GM23338 (cell line): ENCODE measurements around the gene BPIFB6. TPM values are rescaled to one million over a fixed set of nuclear protein-coding genes. Genes with fewer than 3 reads are reported as not detected.

Source experiments
- EZH2 ChIP-seq: fragments of 200-600 bp; sonication (generic); IDR thresholded peaks from one replicate; pipeline ENCODE4 v1.8.0; 2017; ENCODE audit warnings: antibody characterized with exemption, mild to moderate bottlenecking, low read depth; ENCODE audit not compliant: unreplicated experiment
- JUNB ChIP-seq: IDR thresholded peaks from one replicate; pipeline ENCODE4 v1.6.1; 2016; ENCODE audit warnings: antibody characterized with exemption; ENCODE audit not compliant: unreplicated experiment
- NANOG ChIP-seq: IDR thresholded peaks from 2 replicates; pipeline ENCODE4 v1.6.1; 2016; ENCODE audit warnings: antibody characterized with exemption, borderline replicate concordance
- POLR2AphosphoS5 ChIP-seq: IDR thresholded peaks from 2 replicates; pipeline ENCODE4 v1.6.1; 2016; ENCODE audit warnings: antibody characterized with exemption, low read depth
- ZNF114 ChIP-seq: fragments of 250-450 bp; sonication (Bioruptor Pico); IDR thresholded peaks from 2 replicates; pipeline ENCODE4 v1.5.0; 2020; ENCODE audit warnings: mild to moderate bottlenecking, moderate library complexity
- polyA plus RNA-seq: library from polyadenylated mRNA; unstranded; fragments of >200 nt; fragmentation: Nextera tagmentation; extraction: Ambion mirVana; gene quantifications from 2 replicates; pipeline ENCODE4 v1.2.1, GENCODE V29; 2016
- total RNA-seq: library from RNA; depleted of rRNA; stranded (reverse); fragments of >200 nt; shearing (Covaris generic); gene quantifications from 2 replicates; pipeline ENCODE4 v1.2.3, GENCODE V29; 2014
- TF ChIP-seq, protein P1 (sequence below): fragments of 250-450 bp; sonication (Bioruptor Pico); IDR thresholded peaks from 2 replicates; pipeline ENCODE4 v1.5.0; 2020; ENCODE audit warnings: mild to moderate bottlenecking, moderate library complexity
- TF ChIP-seq, protein P2 (sequence below): IDR thresholded peaks from 2 replicates; pipeline ENCODE4 v1.6.1; 2016; ENCODE audit warnings: antibody characterized with exemption
- TF ChIP-seq, protein P3 (sequence below), 2 experiments: fragments of 200-600 bp in 1 of 2; sonication (generic) in 1 of 2; conservative IDR thresholded peaks; 2 replicates each; pipeline versions ENCODE4 v1.5.1 to v1.6.1; 2016 to 2017; ENCODE audit warnings: antibody characterized with exemption in 2 of 2, low read depth in 2 of 2, mild to moderate bottlenecking in 2 of 2, moderate library complexity in 1 of 2

BPIFB6 gene
- total and polyA plus RNA-seq, 2 experiments from 2014 or later, result not detected

DNA sequence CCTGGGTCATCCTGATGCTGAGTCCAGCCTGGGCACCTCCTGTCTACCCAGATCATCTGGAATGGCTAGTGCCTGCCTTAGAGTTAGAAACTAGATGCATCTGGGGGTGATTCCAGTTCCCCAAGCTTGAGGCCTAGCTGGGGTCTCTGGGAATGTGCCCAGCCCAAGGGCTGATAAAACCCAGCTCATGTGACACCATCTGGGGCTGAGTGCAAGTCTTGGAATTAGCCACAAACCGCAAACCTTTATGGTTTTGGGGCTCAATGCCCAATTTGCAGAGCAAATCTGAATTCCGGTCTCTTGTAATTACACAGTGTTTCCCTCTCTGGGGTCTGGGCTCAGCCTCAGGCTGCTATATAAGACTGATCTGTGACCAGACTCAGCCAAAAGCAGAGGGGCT lies 47.8 kb downstream of the BPIFB6 start, which contains the start of gene BPIFB4 (continued):
- TF ChIP-seq, protein P1, sequence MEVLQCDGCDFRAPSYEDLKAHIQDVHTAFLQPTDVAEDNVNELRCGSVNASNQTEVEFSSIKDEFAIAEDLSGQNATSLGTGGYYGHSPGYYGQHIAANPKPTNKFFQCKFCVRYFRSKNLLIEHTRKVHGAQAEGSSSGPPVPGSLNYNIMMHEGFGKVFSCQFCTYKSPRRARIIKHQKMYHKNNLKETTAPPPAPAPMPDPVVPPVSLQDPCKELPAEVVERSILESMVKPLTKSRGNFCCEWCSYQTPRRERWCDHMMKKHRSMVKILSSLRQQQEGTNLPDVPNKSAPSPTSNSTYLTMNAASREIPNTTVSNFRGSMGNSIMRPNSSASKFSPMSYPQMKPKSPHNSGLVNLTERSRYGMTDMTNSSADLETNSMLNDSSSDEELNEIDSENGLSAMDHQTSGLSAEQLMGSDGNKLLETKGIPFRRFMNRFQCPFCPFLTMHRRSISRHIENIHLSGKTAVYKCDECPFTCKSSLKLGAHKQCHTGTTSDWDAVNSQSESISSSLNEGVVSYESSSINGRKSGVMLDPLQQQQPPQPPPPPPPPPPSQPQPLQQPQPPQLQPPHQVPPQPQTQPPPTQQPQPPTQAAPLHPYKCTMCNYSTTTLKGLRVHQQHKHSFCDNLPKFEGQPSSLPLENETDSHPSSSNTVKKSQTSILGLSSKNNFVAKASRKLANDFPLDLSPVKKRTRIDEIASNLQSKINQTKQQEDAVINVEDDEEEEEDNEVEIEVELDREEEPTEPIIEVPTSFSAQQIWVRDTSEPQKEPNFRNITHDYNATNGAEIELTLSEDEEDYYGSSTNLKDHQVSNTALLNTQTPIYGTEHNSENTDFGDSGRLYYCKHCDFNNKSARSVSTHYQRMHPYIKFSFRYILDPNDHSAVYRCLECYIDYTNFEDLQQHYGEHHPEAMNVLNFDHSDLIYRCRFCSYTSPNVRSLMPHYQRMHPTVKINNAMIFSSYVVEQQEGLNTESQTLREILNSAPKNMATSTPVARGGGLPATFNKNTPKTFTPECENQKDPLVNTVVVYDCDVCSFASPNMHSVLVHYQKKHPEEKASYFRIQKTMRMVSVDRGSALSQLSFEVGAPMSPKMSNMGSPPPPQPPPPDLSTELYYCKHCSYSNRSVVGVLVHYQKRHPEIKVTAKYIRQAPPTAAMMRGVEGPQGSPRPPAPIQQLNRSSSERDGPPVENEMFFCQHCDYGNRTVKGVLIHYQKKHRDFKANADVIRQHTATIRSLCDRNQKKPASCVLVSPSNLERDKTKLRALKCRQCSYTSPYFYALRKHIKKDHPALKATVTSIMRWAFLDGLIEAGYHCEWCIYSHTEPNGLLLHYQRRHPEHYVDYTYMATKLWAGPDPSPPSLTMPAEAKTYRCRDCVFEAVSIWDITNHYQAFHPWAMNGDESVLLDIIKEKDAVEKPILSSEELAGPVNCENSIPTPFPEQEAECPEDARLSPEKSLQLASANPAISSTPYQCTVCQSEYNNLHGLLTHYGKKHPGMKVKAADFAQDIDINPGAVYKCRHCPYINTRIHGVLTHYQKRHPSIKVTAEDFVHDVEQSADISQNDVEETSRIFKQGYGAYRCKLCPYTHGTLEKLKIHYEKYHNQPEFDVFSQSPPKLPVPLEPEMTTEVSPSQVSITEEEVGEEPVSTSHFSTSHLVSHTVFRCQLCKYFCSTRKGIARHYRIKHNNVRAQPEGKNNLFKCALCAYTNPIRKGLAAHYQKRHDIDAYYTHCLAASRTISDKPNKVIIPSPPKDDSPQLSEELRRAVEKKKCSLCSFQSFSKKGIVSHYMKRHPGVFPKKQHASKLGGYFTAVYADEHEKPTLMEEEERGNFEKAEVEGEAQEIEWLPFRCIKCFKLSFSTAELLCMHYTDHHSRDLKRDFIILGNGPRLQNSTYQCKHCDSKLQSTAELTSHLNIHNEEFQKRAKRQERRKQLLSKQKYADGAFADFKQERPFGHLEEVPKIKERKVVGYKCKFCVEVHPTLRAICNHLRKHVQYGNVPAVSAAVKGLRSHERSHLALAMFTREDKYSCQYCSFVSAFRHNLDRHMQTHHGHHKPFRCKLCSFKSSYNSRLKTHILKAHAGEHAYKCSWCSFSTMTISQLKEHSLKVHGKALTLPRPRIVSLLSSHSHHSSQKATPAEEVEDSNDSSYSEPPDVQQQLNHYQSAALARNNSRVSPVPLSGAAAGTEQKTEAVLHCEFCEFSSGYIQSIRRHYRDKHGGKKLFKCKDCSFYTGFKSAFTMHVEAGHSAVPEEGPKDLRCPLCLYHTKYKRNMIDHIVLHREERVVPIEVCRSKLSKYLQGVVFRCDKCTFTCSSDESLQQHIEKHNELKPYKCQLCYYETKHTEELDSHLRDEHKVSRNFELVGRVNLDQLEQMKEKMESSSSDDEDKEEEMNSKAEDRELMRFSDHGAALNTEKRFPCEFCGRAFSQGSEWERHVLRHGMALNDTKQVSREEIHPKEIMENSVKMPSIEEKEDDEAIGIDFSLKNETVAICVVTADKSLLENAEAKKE (CRISPR knock-in tag), result no peak
- TF ChIP-seq, protein P2, sequence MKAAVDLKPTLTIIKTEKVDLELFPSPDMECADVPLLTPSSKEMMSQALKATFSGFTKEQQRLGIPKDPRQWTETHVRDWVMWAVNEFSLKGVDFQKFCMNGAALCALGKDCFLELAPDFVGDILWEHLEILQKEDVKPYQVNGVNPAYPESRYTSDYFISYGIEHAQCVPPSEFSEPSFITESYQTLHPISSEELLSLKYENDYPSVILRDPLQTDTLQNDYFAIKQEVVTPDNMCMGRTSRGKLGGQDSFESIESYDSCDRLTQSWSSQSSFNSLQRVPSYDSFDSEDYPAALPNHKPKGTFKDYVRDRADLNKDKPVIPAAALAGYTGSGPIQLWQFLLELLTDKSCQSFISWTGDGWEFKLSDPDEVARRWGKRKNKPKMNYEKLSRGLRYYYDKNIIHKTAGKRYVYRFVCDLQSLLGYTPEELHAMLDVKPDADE, result no peak
- TF ChIP-seq EZH2 (no peak), POLR2AphosphoS5 (no peak), NANOG (no peak), JUNB (no peak), ZNF114 (CRISPR knock-in tag) (no peak)
- TF ChIP-seq, protein P3, sequence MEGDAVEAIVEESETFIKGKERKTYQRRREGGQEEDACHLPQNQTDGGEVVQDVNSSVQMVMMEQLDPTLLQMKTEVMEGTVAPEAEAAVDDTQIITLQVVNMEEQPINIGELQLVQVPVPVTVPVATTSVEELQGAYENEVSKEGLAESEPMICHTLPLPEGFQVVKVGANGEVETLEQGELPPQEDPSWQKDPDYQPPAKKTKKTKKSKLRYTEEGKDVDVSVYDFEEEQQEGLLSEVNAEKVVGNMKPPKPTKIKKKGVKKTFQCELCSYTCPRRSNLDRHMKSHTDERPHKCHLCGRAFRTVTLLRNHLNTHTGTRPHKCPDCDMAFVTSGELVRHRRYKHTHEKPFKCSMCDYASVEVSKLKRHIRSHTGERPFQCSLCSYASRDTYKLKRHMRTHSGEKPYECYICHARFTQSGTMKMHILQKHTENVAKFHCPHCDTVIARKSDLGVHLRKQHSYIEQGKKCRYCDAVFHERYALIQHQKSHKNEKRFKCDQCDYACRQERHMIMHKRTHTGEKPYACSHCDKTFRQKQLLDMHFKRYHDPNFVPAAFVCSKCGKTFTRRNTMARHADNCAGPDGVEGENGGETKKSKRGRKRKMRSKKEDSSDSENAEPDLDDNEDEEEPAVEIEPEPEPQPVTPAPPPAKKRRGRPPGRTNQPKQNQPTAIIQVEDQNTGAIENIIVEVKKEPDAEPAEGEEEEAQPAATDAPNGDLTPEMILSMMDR (conservative IDR thresholded peaks at IDR 0.05; ENCODE audit: low read depth in 2 of 2), result no peak
